ENCODE results near the gene GSG1L2. TPM values are rescaled to one million over a fixed set of nuclear protein-coding genes. Genes with fewer than 3 reads are reported as not detected.

GSG1L2 gene
- total RNA-seq, 1 donor from 2014 or later: not detected

- no peak for TF ChIP-seq CTCF (conservative IDR thresholded peaks at IDR 0.05; ENCODE audit: low read depth, low read length)
- H3K4me3 ChIP-seq (ENCODE audit: low read depth, low read length): no peak overlapping the region
- no peak for DNase-seq (ENCODE audit: low read depth)
Observed at GRCh38 chr17:9810100-9810949, 11.6 kb downstream of the GSG1L2 start.

- TF ChIP-seq CTCF (conservative IDR thresholded peaks at IDR 0.05; ENCODE audit: low read depth, low read length): no peak
- no peak overlapping the region for H3K4me3 ChIP-seq (ENCODE audit: low read depth, low read length)
- DNase-seq (ENCODE audit: low read depth): no peak
Observed at GRCh38 chr17:9809409-9809808, 12.5 kb downstream of the GSG1L2 start.

DNA sequence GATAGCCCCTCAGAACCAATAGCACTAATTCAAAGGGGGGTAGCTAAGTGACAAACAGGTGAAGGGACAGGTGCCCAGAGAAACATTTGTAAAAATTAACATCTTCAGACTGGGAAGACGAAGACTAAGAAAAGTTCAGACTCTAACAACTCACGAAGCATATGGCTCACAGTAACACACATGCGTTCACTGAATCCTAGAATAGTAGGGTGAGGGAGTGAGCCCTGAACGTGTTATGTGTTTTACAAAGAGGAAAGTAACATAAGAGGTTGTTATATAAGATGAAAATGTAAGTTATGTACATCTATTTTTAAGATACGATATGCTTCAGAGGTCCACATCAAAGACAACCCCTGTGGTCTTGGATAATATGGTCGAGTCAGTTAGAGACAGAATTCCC lies 15.2 kb downstream of the GSG1L2 start:
- DNase-seq (ENCODE audit: low read depth): no peak
- H3K4me3 ChIP-seq (ENCODE audit: low read depth, low read length): no peak overlapping the region
- no peak for TF ChIP-seq CTCF (conservative IDR thresholded peaks at IDR 0.05; ENCODE audit: low read depth, low read length)

- no peak for DNase-seq (ENCODE audit: low read depth)
- TF ChIP-seq CTCF (conservative IDR thresholded peaks at IDR 0.05; ENCODE audit: low read depth, low read length): no peak
- H3K4me3 ChIP-seq (ENCODE audit: low read depth, low read length): no peak overlapping the region
Observed at GRCh38 chr17:9805769-9806168, 16.1 kb downstream of the GSG1L2 start.

- no peak overlapping the region for H3K4me3 ChIP-seq (ENCODE audit: low read depth, low read length)
- TF ChIP-seq CTCF (conservative IDR thresholded peaks at IDR 0.05; ENCODE audit: low read depth, low read length): no peak
- DNase-seq (ENCODE audit: low read depth): no peak
Observed at GRCh38 chr17:9802697-9803096, 19.2 kb downstream of the GSG1L2 start.

- no peak for TF ChIP-seq CTCF (conservative IDR thresholded peaks at IDR 0.05; ENCODE audit: low read depth, low read length)
- no peak overlapping the region for H3K4me3 ChIP-seq (ENCODE audit: low read depth, low read length)
- no peak for DNase-seq (ENCODE audit: low read depth)
Observed at GRCh38 chr17:9802294-9802693, 19.6 kb downstream of the GSG1L2 start.

GRCh38 chr17:9801505-9801904 lies 20.4 kb downstream of the GSG1L2 start:
- DNase-seq (ENCODE audit: low read depth): no peak
- no peak for TF ChIP-seq CTCF (conservative IDR thresholded peaks at IDR 0.05; ENCODE audit: low read depth, low read length)
- H3K4me3 ChIP-seq (ENCODE audit: low read depth, low read length): no peak overlapping the region
